MV-4-11 (cell line): Measurements from ENCODE around the gene SEC14L6.
"Not testable (repeated sequence)": the region's sequence is repeated elsewhere in the genome, so short reads cannot be mapped to it uniquely, and the experiment has no call there.

ENCODE experiments used
- DNase-seq: peaks from one replicate; lab custom pipeline; 2025; lab: John Stamatoyannopoulos, UW

Gene SEC14L6

GRCh38 chr22:30566125-30566524, 19.6 kb upstream of the SEC14L6 start:
- DNase-seq, result no peak

GRCh38 chr22:30565341-30565740, 18.8 kb upstream of the SEC14L6 start:
- no peak for DNase-seq

GRCh38 chr22:30564761-30565119, 18.2 kb upstream of the SEC14L6 start:
- DNase-seq, result no peak

- DNase-seq, result no peak
These were observed 17.7 kb upstream of the SEC14L6 start for GRCh38 chr22:30564045-30564760.

- no peak for DNase-seq
These were observed 15.8 kb upstream of the SEC14L6 start for GRCh38 chr22:30562366-30562765.

- no peak for DNase-seq
These were observed 15.1 kb upstream of the SEC14L6 start for GRCh38 chr22:30561402-30562189.

- peak; percentile 3 for DNase-seq
These were observed 14.2 kb upstream of the SEC14L6 start for GRCh38 chr22:30560643-30561202.

GRCh38 chr22:30559889-30560288, 13.3 kb upstream of the SEC14L6 start:
- no peak for DNase-seq

GRCh38 chr22:30557243-30557642, 10.7 kb upstream of the SEC14L6 start:
- no peak for DNase-seq

GRCh38 chr22:30556388-30556787, 9.8 kb upstream of the SEC14L6 start:
- peak; percentile 4 for DNase-seq

- no peak for DNase-seq
These were observed 9.0 kb upstream of the SEC14L6 start for GRCh38 chr22:30555282-30556210.

- no peak for DNase-seq
These were observed 7.4 kb upstream of the SEC14L6 start for GRCh38 chr22:30553971-30554370.

- DNase-seq, result no peak
These were observed 6.2 kb upstream of the SEC14L6 start for GRCh38 chr22:30552719-30553118.

- DNase-seq, result not testable (repeated sequence)
These were observed 5.3 kb upstream of the SEC14L6 start for GRCh38 chr22:30551813-30552212.

GRCh38 chr22:30547188-30547587, 647 bp upstream of the SEC14L6 start:
- no peak for DNase-seq

- no peak for DNase-seq
These were observed 3.7 kb downstream of the SEC14L6 start for GRCh38 chr22:30542811-30543188.

- no peak for DNase-seq
These were observed 4.4 kb downstream of the SEC14L6 start for GRCh38 chr22:30541961-30542810.

- DNase-seq, result not testable (repeated sequence)
These were observed 5.0 kb downstream of the SEC14L6 start for GRCh38 chr22:30541511-30541910.

GRCh38 chr22:30539368-30539767, 7.2 kb downstream of the SEC14L6 start:
- DNase-seq, result no peak

- peak; percentile 28 for DNase-seq
These were observed 8.3 kb downstream of the SEC14L6 start for GRCh38 chr22:30538280-30538679.

GRCh38 chr22:30537083-30537731, 9.3 kb downstream of the SEC14L6 start:
- DNase-seq, result no peak
